Middle frontal gyrus (tissue), 1 donor: ENCODE data around the gene DLGAP4.

Source experiments
- DNase-seq: peaks from one replicate; pipeline ENCODE4 v3.0.0-alpha.2; 2015; ENCODE audit warnings: low spot score; ENCODE audit errors: extremely low spot score

Gene DLGAP4

GRCh38 chr20:36307412-36308325 lies 1.5 kb downstream of the DLGAP4 start:
- no peak for DNase-seq

DNA sequence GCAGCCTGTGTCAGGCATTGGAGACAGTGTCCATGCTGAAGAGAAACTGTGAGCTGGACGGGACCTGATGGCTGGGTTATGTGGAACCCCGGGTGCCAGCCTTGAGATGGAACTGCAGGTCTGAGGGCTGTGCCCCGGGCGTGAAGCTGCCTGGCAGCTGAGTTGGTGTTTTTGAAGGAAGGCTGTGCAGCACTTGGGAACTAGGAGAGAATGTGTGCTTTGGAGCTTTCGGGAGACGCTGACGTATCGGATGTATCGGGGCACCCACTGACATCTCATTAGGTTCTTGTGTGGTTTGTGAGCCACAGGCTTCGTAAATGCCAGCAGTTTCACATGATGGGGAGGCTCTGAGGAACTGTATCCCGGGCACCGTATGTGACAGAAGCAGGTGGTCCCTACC lies 2.2 kb downstream of the DLGAP4 start:
- DNase-seq = no peak

- no peak for DNase-seq
These were observed 2.8 kb downstream of the DLGAP4 start for GRCh38 chr20:36308986-36309385.

GRCh38 chr20:36309643-36310042 lies 3.5 kb downstream of the DLGAP4 start:
- DNase-seq = no peak

- DNase-seq = no peak
These were observed 4.3 kb downstream of the DLGAP4 start for GRCh38 chr20:36310215-36310981.

DNA sequence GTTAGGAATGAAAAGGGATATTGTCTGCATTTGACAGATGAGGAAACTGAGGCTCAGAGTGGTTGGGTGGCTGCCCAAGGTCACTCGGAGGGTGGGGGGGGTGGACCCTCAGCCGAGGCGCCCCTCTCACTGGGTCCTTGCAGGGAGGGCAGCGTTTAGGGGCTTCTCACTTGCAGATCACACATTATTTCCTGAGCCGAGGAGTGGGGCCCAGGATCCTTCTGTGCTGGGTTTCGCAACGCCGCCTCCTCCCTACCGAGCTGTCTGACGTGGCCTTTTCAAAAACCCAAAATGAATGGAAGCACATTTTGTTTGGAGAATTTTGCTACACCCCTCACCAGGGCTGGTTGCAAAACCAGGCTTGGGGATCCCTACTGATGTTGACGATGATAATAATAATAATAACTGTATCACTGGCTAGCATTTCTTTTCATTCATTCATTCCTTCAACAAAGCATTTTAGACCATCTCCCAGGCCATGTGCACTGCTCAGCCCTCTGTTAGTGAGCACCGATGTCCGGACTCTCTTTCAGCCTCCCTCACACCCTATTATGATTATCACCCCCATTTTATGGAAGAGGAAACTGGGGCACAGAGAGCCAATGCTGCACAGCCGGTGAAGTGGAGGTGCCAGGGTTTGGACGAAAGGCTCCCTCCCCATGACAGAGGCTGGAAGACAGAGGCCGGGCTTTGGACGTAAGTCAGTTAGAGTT lies 5.2 kb downstream of the DLGAP4 start:
- no peak for DNase-seq

- no peak for DNase-seq
These were observed 6.0 kb downstream of the DLGAP4 start for GRCh38 chr20:36311854-36312723.

- no peak for DNase-seq
These were observed 6.7 kb downstream of the DLGAP4 start for GRCh38 chr20:36312724-36313441.

GRCh38 chr20:36313476-36313875 lies 7.3 kb downstream of the DLGAP4 start:
- no peak for DNase-seq

DNA sequence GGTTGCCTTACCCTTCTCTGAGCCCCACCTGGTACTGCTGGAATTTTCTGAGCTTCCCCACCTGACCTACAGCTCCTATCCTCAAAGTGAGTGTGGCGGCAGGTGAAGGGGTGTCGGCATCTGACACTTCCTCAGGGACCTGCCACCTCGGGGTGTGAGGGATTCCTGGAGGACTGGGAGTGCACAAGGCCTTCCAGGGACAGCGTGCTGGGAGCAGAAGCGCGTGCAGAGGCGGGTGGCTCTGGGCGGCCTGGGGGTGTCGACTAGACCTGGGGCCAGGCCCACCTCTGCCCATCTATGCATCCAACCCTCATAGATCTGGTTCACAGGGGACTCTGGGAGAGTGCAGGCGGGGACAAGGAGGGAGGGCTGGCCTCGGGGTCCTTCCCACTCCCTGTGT lies 7.8 kb downstream of the DLGAP4 start:
- no peak for DNase-seq

DNA sequence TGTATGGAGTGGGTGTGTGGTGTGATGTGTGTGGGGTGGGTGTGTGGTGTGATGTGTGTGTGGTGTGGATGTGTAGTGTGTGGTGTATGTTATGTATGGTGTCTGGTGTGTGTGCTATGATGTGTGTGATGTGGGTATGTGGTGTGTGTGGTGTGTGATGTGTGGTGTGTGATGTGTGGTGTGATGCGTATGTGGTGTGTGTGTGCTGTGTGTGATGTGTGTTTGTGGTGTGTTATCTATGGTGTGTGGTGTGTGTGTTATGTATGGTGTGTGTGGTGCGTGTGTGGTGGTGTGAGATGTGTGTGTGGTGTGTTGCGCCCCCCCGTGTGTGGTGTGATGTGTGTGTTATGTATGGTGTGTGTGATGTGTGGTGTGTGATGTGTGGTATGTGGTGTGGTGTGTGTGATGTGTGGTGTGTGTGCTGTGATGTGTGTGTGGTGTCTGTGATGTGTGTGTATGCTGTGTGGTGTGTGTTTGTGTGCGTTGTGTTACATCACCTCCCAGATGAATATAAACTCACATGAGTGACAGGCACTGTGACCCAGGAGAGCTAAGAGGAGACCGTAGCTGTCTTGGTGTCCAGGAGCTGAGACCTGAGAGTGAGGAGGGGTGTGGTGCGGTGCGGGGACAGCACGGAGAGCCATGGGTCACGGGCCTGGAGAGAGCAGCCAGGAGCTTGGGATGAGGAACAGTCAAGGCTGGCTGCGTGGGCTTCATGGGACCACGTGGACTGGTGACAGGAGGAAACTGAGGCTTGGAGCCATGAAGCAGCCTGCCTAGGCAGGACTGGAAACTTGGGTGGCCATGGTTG lies 8.8 kb downstream of the DLGAP4 start:
- DNase-seq = no peak

- no peak for DNase-seq
These were observed 9.6 kb downstream of the DLGAP4 start for GRCh38 chr20:36315545-36316351.

DNA sequence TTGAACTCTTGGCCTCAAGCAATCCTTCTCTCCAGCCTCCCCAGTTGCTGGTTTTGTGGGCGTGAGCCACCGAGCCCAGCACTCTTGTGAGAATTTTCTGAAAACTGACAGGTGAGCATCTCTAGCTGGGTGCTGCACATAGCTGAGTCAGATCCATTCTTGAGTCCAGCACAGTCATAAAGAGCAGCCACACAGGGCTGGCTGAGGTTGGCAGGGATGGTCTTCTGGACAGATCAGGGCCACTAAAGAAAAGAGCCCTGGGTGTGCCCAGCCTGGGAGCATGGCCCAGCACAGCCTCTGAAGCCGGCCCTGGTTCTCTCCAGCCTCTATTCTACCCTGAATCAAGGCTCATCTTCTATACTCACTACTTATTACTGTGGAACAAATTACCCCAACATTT lies 11.5 kb downstream of the DLGAP4 start:
- DNase-seq = no peak

- DNase-seq = no peak
These were observed 12.0 kb downstream of the DLGAP4 start for GRCh38 chr20:36318166-36318565.

- no peak for DNase-seq
These were observed 13.5 kb downstream of the DLGAP4 start for GRCh38 chr20:36319356-36320260.

DNA sequence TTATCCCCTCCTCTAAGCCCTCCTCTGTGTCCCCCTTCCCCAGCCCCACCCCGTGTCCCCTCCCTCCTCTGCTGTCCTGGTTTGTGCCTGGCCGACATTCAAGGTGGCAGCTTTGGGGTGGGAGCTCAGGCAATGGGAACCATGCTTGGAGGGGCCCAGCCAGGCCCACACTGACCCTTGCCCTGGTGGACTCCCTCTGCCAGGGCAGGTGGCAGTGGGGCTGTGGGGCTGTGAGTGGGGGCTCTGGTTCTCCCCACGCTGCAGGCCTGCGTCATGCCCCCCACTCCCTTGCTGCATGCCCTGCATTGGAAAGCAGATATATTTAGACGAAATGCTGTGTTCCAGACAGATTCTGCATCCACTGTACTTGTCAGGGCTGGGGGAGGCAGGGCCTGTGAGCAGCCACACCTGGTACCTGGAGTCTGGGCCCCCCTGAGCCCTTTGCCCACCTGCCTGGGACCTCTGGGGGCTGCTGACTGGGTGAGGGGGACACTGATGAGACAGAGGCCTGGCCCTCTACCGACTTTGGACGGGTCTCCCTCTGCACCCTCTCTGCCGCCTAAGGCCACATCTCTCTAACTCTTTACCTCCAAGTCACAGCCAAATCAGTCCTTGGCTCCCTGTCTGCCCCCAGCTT lies 14.2 kb downstream of the DLGAP4 start:
- no peak for DNase-seq
